ENCODE data around the gene GPC3.

- TF ChIP-seq POLR2AphosphoS5 (IDR thresholded peaks at IDR 0.05; ENCODE audit: insufficient read depth, low read depth, low read length) (no peak), CTCF (IDR thresholded peaks at IDR 0.05; ENCODE audit: extremely low read depth in 1 of 2, insufficient read depth in 1 of 2, low read depth in 1 of 2, low read length in 2 of 2) (no peak), POLR2A (IDR thresholded peaks at IDR 0.05; ENCODE audit: low read depth, low read length) (no peak), EZH2 (IDR thresholded peaks at IDR 0.05; ENCODE audit: borderline replicate concordance, low read depth, low read length, severe bottlenecking) (no peak), MAX (IDR thresholded peaks at IDR 0.05; ENCODE audit: insufficient read depth, insufficient read length) (no peak), JUN (IDR thresholded peaks at IDR 0.05; ENCODE audit: borderline replicate concordance, insufficient read depth, insufficient read length, low read depth) (no peak), MYC (IDR thresholded peaks at IDR 0.05; ENCODE audit: low read depth, low read length) (no peak)
Observed at GRCh38 chrX:133722756-133723155, 262.6 kb downstream of the GPC3 start.
